OCI-LY1 (cell line): ENCODE results near the gene CRACDL.

Source experiments
- H2AFZ ChIP-seq: fragments of 200-600 bp; sonication (generic), shearing (Covaris generic); 2 replicates; pipeline ENCODE4 v1.6.0; 2014; ENCODE audit warnings: antibody characterized with exemption, mild to moderate bottlenecking, low read length
- H3F3A ChIP-seq: fragments of 200-600 bp; sonication (generic), shearing (Covaris generic); 2 replicates; pipeline ENCODE4 v1.6.0; 2014; ENCODE audit warnings: mild to moderate bottlenecking, antibody characterized with exemption, low read length, moderate library complexity; ENCODE audit not compliant: insufficient read depth
- H3K27ac ChIP-seq: fragments of 200-600 bp; sonication (generic); 2 replicates; pipeline ENCODE4 v1.5.1; 2014; ENCODE audit warnings: low read length, mixed run types, mild to moderate bottlenecking, low read depth; ENCODE audit not compliant: poor library complexity, severe bottlenecking
- H3K27me3 ChIP-seq: fragments of 200-600 bp; sonication (generic); 2 replicates; pipeline ENCODE4 v1.6.0; 2014; ENCODE audit warnings: antibody characterized with exemption, mild to moderate bottlenecking, low read length, moderate library complexity; ENCODE audit not compliant: insufficient read depth
- H3K36me3 ChIP-seq: fragments of 200-600 bp; sonication (generic); 2 replicates; pipeline ENCODE4 v1.6.1; 2014; ENCODE audit warnings: mild to moderate bottlenecking, antibody characterized with exemption, low read length, moderate library complexity, mixed read lengths; ENCODE audit not compliant: insufficient read depth
- H3K4me1 ChIP-seq: fragments of 200-600 bp; sonication (generic); 2 replicates; pipeline ENCODE4 v1.5.1; 2014; ENCODE audit warnings: mild to moderate bottlenecking, low read length, moderate library complexity; ENCODE audit not compliant: insufficient read depth, severe bottlenecking
- H3K4me2 ChIP-seq: fragments of 200-600 bp; sonication (generic), shearing (Covaris generic); 2 replicates; pipeline ENCODE4 v1.6.1; 2014; ENCODE audit warnings: low read length
- H3K4me3 ChIP-seq: fragments of 200-600 bp; sonication (generic); 2 replicates; pipeline ENCODE4 v1.5.1; 2014; ENCODE audit warnings: low read length, low read depth, mild to moderate bottlenecking, mixed read lengths; ENCODE audit not compliant: poor library complexity, severe bottlenecking
- H3K79me2 ChIP-seq: fragments of 200-600 bp; shearing (Covaris generic); 2 replicates; pipeline ENCODE4 v1.6.1; 2016; ENCODE audit warnings: mixed run types, low read length, mixed read lengths; ENCODE audit not compliant: insufficient read depth
- H3K9ac ChIP-seq: fragments of 200-600 bp; sonication (generic), shearing (Covaris generic); 2 replicates; pipeline ENCODE4 v1.6.1; 2014; ENCODE audit warnings: mild to moderate bottlenecking, low read length, mixed read lengths
- H3K9me2 ChIP-seq: fragments of 200-600 bp; sonication (generic), shearing (Covaris generic); 2 replicates; pipeline ENCODE4 v1.6.1; 2014; ENCODE audit warnings: low read depth, mild to moderate bottlenecking, low read length, mixed read lengths
- H3K9me3 ChIP-seq: fragments of 200-600 bp; shearing (Covaris generic); 2 replicates; pipeline ENCODE4 v1.6.1; 2014; ENCODE audit warnings: low read length, mixed read lengths
- H4K20me1 ChIP-seq: fragments of 200-600 bp; sonication (generic), shearing (Covaris generic); 2 replicates; pipeline ENCODE4 v1.6.0; 2016; ENCODE audit warnings: mild to moderate bottlenecking, low read length; ENCODE audit not compliant: insufficient read depth
- CTCF ChIP-seq: fragments of 200-600 bp; sonication (generic), shearing (Covaris generic); IDR thresholded peaks from 2 replicates; pipeline ENCODE4 v1.5.1; 2017; ENCODE audit warnings: mild to moderate bottlenecking, antibody characterized with exemption, low read length, moderate library complexity, mixed read lengths
- EZH2 ChIP-seq: fragments of 200-600 bp; sonication (generic), shearing (Covaris generic); IDR thresholded peaks from 2 replicates; pipeline ENCODE4 v1.8.0; 2017; ENCODE audit warnings: borderline replicate concordance, mixed run types, mild to moderate bottlenecking, antibody characterized with exemption, low read length, moderate library complexity, mixed read lengths

The CRACDL gene

GRCh38 chr2:98894331-98895000 is 41.6 kb downstream of the CRACDL start:
- H3F3A ChIP-seq: no peaks in the 10 kb centered on the region
- no peak overlapping the region for H3K9ac ChIP-seq
- H3K9me3 ChIP-seq: no peaks in the 10 kb centered on the region
- no peak overlapping the region for H3K4me2 ChIP-seq
- no peaks in the 10 kb centered on the region for H3K9me2 ChIP-seq
- H3K4me3 ChIP-seq: no peak overlapping the region
- TF ChIP-seq CTCF: no peak
- TF ChIP-seq EZH2: no peak
- no peak overlapping the region for H3K27ac ChIP-seq
- no peak overlapping the region for H2AFZ ChIP-seq
- H3K79me2 ChIP-seq: no peaks in the 10 kb centered on the region
- H3K4me1 ChIP-seq: peaks cover 10% of the 10 kb centered on the region
- H3K36me3 ChIP-seq: no peaks in the 10 kb centered on the region
- no peaks in the 10 kb centered on the region for H3K27me3 ChIP-seq
- H4K20me1 ChIP-seq: no peaks in the 10 kb centered on the region

GRCh38 chr2:98893911-98894321 is 42.1 kb downstream of the CRACDL start:
- no peak overlapping the region for H3K27ac ChIP-seq
- no peaks in the 10 kb centered on the region for H3F3A ChIP-seq
- peaks cover 10% of the 10 kb centered on the region for H3K4me1 ChIP-seq
- no peaks in the 10 kb centered on the region for H3K9me2 ChIP-seq
- H2AFZ ChIP-seq: no peak overlapping the region
- H4K20me1 ChIP-seq: no peaks in the 10 kb centered on the region
- H3K4me2 ChIP-seq: no peak overlapping the region
- TF ChIP-seq EZH2: no peak
- no peak for TF ChIP-seq CTCF
- no peak overlapping the region for H3K4me3 ChIP-seq
- H3K9ac ChIP-seq: no peak overlapping the region
- H3K27me3 ChIP-seq: no peaks in the 10 kb centered on the region
- H3K36me3 ChIP-seq: no peaks in the 10 kb centered on the region
- H3K9me3 ChIP-seq: no peaks in the 10 kb centered on the region
- no peaks in the 10 kb centered on the region for H3K79me2 ChIP-seq

- H2AFZ ChIP-seq: no peak overlapping the region
- TF ChIP-seq EZH2 (no peak), CTCF (no peak)
- H3K79me2 ChIP-seq: no peaks in the 10 kb centered on the region
- no peak overlapping the region for H3K4me2 ChIP-seq
- H3K4me1 ChIP-seq: peaks cover 10% of the 10 kb centered on the region
- no peak overlapping the region for H3K4me3 ChIP-seq
- H3K27ac ChIP-seq: no peak overlapping the region
- no peaks in the 10 kb centered on the region for H3K27me3 ChIP-seq
- no peak overlapping the region for H3K9ac ChIP-seq
- H3K9me3 ChIP-seq: no peaks in the 10 kb centered on the region
- H3F3A ChIP-seq: no peaks in the 10 kb centered on the region
- no peaks in the 10 kb centered on the region for H3K9me2 ChIP-seq
- H4K20me1 ChIP-seq: no peaks in the 10 kb centered on the region
- no peaks in the 10 kb centered on the region for H3K36me3 ChIP-seq
These were observed 43.2 kb downstream of the CRACDL start for GRCh38 chr2:98892871-98893270.
